Activated naive CD4-positive, alpha-beta T cell treated with anti-CD3 and anti-CD28 coated beads, Interleukin-2, amount 10 ng/mL, durations not matched to agents 7 days and 5 days (primary cell): ENCODE data around the gene ATF7IP.
"Not testable (repeated sequence)": the region's sequence is repeated elsewhere in the genome, so short reads cannot be mapped to it uniquely, and the experiment has no call there.

Source experiments
- CTCF ChIA-PET: fragments of 350-600 bp; sonication (Branson Sonifier 250); formaldehyde crosslinking; loops from one replicate; lab custom pipeline; 2021; ENCODE audit warnings: antibody characterized with exemption; lab: Charles Lee
- DNase-seq: peaks from one replicate; pipeline ENCODE4 v3.0.0-alpha.2; 2020
- H3K27ac Mint-ChIP-seq: one replicate; pipeline ENCODE4 v1.8.0; 2021; ENCODE audit warnings: mild to moderate bottlenecking, moderate library complexity, mixed read lengths
- H3K27me3 Mint-ChIP-seq: one replicate; pipeline ENCODE4 v1.8.0; 2021; ENCODE audit warnings: mild to moderate bottlenecking, mixed read lengths
- H3K36me3 Mint-ChIP-seq: one replicate; pipeline ENCODE4 v1.8.0; 2021; ENCODE audit warnings: mixed read lengths
- H3K4me1 Mint-ChIP-seq: one replicate; pipeline ENCODE4 v1.8.0; 2021; ENCODE audit warnings: mixed read lengths
- H3K4me3 Mint-ChIP-seq: one replicate; pipeline ENCODE4 v1.8.0; 2021; ENCODE audit warnings: mild to moderate bottlenecking, moderate library complexity, mixed read lengths
- H3K9me3 Mint-ChIP-seq: one replicate; pipeline ENCODE4 v1.8.0; 2021; ENCODE audit warnings: mixed read lengths

The ATF7IP gene, protein sequence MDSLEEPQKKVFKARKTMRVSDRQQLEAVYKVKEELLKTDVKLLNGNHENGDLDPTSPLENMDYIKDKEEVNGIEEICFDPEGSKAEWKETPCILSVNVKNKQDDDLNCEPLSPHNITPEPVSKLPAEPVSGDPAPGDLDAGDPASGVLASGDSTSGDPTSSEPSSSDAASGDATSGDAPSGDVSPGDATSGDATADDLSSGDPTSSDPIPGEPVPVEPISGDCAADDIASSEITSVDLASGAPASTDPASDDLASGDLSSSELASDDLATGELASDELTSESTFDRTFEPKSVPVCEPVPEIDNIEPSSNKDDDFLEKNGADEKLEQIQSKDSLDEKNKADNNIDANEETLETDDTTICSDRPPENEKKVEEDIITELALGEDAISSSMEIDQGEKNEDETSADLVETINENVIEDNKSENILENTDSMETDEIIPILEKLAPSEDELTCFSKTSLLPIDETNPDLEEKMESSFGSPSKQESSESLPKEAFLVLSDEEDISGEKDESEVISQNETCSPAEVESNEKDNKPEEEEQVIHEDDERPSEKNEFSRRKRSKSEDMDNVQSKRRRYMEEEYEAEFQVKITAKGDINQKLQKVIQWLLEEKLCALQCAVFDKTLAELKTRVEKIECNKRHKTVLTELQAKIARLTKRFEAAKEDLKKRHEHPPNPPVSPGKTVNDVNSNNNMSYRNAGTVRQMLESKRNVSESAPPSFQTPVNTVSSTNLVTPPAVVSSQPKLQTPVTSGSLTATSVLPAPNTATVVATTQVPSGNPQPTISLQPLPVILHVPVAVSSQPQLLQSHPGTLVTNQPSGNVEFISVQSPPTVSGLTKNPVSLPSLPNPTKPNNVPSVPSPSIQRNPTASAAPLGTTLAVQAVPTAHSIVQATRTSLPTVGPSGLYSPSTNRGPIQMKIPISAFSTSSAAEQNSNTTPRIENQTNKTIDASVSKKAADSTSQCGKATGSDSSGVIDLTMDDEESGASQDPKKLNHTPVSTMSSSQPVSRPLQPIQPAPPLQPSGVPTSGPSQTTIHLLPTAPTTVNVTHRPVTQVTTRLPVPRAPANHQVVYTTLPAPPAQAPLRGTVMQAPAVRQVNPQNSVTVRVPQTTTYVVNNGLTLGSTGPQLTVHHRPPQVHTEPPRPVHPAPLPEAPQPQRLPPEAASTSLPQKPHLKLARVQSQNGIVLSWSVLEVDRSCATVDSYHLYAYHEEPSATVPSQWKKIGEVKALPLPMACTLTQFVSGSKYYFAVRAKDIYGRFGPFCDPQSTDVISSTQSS

GRCh38 chr12:14365294-14366208, at the start of gene ATF7IP:
TSS of gene ATF7IP (plus strand) at chr12:14365682. CDS start at chr12:14423916, 58,234 bp downstream.
- CTCF ChIA-PET = interaction anchor here (0.8 to 2.8 kb wide), 18 partner anchors 21 to 263 kb away, joined by 3 to 49 read pairs (median 6); no protein-coding TSS in a partner anchor
- peaks cover 34% of the 10 kb centered on the region for H3K4me1 Mint-ChIP-seq
- H3K36me3 Mint-ChIP-seq = peaks cover 35% of the 10 kb centered on the region
- peaks cover 5% of the 10 kb centered on the region for H3K9me3 Mint-ChIP-seq
- DNase-seq = peak; percentile 97
- H3K4me3 Mint-ChIP-seq = peak within 1 kb of the TSS; percentile 81
- no peaks in the 10 kb centered on the region for H3K27me3 Mint-ChIP-seq
- H3K27ac Mint-ChIP-seq = peak within 1 kb of the TSS; percentile 100

DNA sequence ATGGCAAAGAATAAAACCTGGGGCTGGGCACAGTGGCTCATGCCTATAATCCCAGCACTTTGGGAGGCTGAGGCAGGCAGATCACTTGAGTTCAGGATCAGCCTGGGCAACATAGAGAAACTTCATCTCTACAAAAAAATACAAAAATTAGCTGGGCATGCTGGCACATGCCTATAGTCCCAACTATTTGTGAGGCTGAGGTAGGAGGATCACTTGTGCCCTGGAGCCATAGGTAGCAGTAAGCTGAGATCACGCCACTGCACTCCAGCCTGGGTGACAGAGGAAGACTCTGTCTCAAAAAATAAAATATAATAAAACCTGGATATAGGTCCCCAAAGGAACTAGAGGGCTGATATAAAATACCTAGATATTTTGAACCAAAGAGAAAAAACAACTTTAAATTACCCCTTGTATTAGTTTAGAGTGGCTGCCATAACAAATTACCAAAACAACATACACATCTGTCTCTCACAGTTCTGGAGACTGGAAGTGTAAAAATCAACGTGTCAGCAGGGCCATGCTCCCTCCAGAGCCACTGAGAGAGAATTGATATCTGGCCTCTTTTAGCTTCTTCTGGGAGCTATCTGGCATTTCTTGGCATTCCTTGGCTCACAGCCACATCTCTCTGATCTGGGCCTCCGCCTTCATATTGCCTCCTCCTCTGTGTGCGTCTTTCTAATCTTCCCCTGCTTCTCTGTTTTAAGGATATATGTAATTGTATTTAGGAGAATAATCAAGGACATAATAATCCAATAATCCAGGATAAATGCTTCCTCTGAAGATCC, 47.9 kb upstream of the ATF7IP start:
- H3K4me1 Mint-ChIP-seq = no peaks in the 10 kb centered on the region
- no peak for DNase-seq
- H3K4me3 Mint-ChIP-seq = no peak overlapping the region
- H3K27me3 Mint-ChIP-seq = no peaks in the 10 kb centered on the region
- no peaks in the 10 kb centered on the region for H3K9me3 Mint-ChIP-seq
- no peaks in the 10 kb centered on the region for H3K36me3 Mint-ChIP-seq
- H3K27ac Mint-ChIP-seq = no peak overlapping the region
- CTCF ChIA-PET = interaction anchor here (0.7 kb wide), 1 partner anchor 208 kb away, joined by 3 read pairs; no protein-coding TSS in a partner anchor

DNA sequence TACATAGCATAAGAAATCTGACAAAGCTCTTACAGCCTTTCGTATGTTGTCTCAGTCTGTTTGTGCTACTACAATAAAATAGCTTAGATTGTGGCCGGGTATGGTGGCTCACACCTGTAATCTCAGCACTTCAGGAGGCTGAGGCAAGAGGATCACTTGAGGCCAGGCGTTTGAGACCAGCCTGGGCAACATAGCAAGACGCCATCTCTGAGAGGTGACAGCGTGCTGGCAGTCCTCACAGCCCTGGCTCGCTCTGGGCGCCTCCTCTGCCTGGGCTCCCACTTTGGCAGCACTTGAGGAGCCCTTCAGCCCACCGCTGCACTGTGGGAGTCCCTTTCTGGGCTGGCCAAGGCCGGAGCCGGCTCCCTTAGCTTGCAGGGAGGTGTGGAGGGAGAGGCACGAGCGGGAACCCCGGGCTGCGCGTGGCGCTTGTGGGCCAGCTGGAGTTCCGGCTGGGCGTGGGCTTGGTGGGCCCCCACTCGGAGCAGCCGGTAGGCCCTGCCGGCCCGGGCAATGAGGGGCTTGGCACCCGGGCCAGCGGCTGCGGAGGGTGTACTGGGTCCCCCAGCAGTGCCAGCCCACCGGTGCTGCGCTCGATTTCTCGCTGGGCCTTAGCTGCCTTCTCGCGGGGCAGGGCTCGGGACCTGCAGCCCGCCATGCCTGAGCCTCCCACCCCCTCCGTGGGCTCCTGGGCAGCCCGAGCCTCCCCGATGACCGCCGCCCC, 45.6 kb upstream of the ATF7IP start:
- H3K27me3 Mint-ChIP-seq, H3K4me3 Mint-ChIP-seq, H3K36me3 Mint-ChIP-seq, H3K4me1 Mint-ChIP-seq, H3K9me3 Mint-ChIP-seq, CTCF ChIA-PET, DNase-seq, H3K27ac Mint-ChIP-seq: not testable (repeated sequence)

DNA sequence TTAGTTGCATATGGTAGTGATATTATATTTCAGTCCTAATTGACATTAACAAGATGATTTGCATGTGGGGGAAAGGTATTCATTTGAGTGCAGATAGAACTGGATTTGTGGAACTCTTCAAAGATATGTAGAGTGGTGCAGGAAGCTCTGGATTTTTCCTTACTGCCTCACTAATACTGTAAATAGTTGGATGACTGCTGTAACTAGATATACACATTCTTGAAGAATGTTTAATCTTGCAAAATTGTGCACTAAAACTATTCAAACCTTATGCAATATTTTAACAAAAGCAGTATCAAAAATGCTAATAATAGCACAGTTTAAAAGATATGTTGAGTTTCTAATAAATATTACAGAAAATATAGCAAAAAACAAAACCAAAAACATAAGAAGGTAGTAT, 43.1 kb upstream of the ATF7IP start:
- no peaks in the 10 kb centered on the region for H3K36me3 Mint-ChIP-seq
- DNase-seq = no peak
- peaks cover 2% of the 10 kb centered on the region for H3K9me3 Mint-ChIP-seq
- CTCF ChIA-PET = interaction anchor here (0.6 to 0.7 kb wide), 2 partner anchors 83 to 131 kb away, joined by 5 to 7 read pairs; no protein-coding TSS in a partner anchor
- H3K27ac Mint-ChIP-seq = no peak overlapping the region
- H3K4me3 Mint-ChIP-seq = no peak overlapping the region
- H3K27me3 Mint-ChIP-seq = no peaks in the 10 kb centered on the region
- no peaks in the 10 kb centered on the region for H3K4me1 Mint-ChIP-seq

- no peaks in the 10 kb centered on the region for H3K4me1 Mint-ChIP-seq
- DNase-seq = no peak
- no peaks in the 10 kb centered on the region for H3K36me3 Mint-ChIP-seq
- H3K4me3 Mint-ChIP-seq = no peak overlapping the region
- peaks cover 6% of the 10 kb centered on the region for H3K9me3 Mint-ChIP-seq
- no peak overlapping the region for H3K27ac Mint-ChIP-seq
- H3K27me3 Mint-ChIP-seq = no peaks in the 10 kb centered on the region
- CTCF ChIA-PET = interaction anchor here (0.6 kb wide), 1 partner anchor 99 kb away, joined by 3 read pairs; no protein-coding TSS in a partner anchor
Observed at GRCh38 chr12:14325716-14326343, 39.7 kb upstream of the ATF7IP start.

GRCh38 chr12:14326699-14327098, 38.8 kb upstream of the ATF7IP start:
- Mint-ChIP-seq H3K4me3 (no peak overlapping the region), H3K9me3 (peaks cover 10% of the 10 kb centered on the region), H3K27ac (no peak overlapping the region), H3K36me3 (no peaks in the 10 kb centered on the region), H3K4me1 (no peaks in the 10 kb centered on the region), H3K27me3 (no peaks in the 10 kb centered on the region)
- CTCF ChIA-PET = no interaction called here
- DNase-seq = no peak

DNA sequence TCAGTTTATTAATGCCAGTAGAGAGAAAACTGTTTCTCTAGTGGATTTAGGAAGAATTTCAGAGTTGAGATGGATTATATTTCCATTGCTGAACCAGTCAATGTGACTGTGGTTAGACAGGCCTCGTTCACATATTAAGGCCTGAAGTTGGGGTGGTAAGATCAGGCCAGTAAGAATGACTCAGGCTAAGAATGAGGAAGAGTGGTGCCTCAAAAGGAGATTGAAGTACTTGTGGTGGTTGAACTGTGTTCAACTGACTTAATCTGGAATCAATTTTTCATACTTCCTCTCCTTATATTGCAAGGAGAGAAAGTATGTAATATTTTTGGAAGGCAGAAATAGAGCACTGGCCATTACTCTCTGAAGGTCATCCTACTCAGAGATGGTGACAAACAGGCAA, 37.8 kb upstream of the ATF7IP start:
- Mint-ChIP-seq H3K4me3 (no peak overlapping the region), H3K27me3 (no peaks in the 10 kb centered on the region), H3K27ac (no peak overlapping the region), H3K36me3 (no peaks in the 10 kb centered on the region), H3K9me3 (peaks cover 19% of the 10 kb centered on the region), H3K4me1 (no peaks in the 10 kb centered on the region)
- CTCF ChIA-PET = no interaction called here
- DNase-seq = no peak

DNA sequence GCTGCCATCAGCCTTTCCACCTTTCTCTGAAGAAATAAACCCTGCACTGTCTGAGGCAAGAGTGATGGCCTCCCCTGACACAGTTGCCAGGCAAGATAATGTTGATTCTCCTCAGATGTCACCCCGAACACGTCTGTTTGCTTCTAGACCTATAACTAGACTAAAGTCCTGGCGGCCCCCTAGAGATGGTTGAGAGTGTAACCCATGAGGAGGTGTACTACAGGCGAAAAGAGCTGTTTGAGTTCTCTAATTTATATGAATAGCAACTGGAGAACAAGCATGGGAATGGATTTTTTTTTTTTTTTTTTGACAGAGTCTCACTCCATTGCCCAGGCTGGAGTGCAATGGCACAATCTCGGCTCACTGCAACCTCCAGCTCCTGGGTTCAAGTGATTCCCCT, 33.0 kb upstream of the ATF7IP start:
- H3K27ac Mint-ChIP-seq = no peak overlapping the region
- CTCF ChIA-PET = no interaction called here
- no peaks in the 10 kb centered on the region for H3K4me1 Mint-ChIP-seq
- H3K27me3 Mint-ChIP-seq = no peaks in the 10 kb centered on the region
- no peak for DNase-seq
- H3K36me3 Mint-ChIP-seq = no peaks in the 10 kb centered on the region
- peaks cover 30% of the 10 kb centered on the region for H3K9me3 Mint-ChIP-seq
- no peak overlapping the region for H3K4me3 Mint-ChIP-seq

DNA sequence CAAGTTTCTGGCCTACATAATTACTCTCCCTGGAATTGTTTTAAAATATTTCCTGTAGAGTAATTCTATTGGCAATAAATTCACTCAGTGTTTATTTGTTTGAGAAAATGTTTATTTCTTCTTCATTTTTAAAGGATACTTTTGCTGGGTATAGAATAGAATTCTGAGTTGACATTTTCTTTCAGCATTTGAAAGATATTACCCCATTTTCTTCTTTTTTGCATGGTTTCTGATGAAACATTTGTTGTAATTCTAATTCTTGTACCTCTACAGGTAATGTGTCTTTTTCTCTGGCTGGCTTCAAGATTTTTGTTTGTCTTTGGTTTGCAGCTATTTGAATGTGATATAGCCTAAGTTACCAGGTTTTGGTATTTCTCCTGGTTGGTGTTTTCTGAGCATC, 25.1 kb upstream of the ATF7IP start:
- no peak for DNase-seq
- Mint-ChIP-seq H3K9me3 (peaks cover 27% of the 10 kb centered on the region), H3K27me3 (no peaks in the 10 kb centered on the region), H3K4me3 (no peak overlapping the region), H3K36me3 (no peaks in the 10 kb centered on the region), H3K4me1 (no peaks in the 10 kb centered on the region), H3K27ac (no peak overlapping the region)
- CTCF ChIA-PET = no interaction called here

- H3K36me3 Mint-ChIP-seq, CTCF ChIA-PET, H3K4me1 Mint-ChIP-seq, H3K4me3 Mint-ChIP-seq, H3K27ac Mint-ChIP-seq, DNase-seq, H3K27me3 Mint-ChIP-seq: not testable (repeated sequence)
- peaks cover 42% of the 10 kb centered on the region for H3K9me3 Mint-ChIP-seq
Observed at GRCh38 chr12:14351524-14351923, 14.0 kb upstream of the ATF7IP start.

GRCh38 chr12:14352066-14352465, 13.4 kb upstream of the ATF7IP start:
- H3K27ac Mint-ChIP-seq, H3K4me3 Mint-ChIP-seq, H3K4me1 Mint-ChIP-seq, DNase-seq, H3K27me3 Mint-ChIP-seq, CTCF ChIA-PET, H3K36me3 Mint-ChIP-seq: not testable (repeated sequence)
- peaks cover 45% of the 10 kb centered on the region for H3K9me3 Mint-ChIP-seq

- DNase-seq, CTCF ChIA-PET: not testable (repeated sequence)
Observed at GRCh38 chr12:14354665-14355064, 10.8 kb upstream of the ATF7IP start.

More at GRCh38 chr12:14354665-14355064, 10.8 kb upstream of the ATF7IP start:
- not testable (repeated sequence) for H3K27me3 Mint-ChIP-seq, H3K36me3 Mint-ChIP-seq, H3K4me1 Mint-ChIP-seq, H3K27ac Mint-ChIP-seq, H3K4me3 Mint-ChIP-seq
- peaks cover 45% of the 10 kb centered on the region for H3K9me3 Mint-ChIP-seq
